Liver (tissue), 3 donors: ENCODE measurements around the gene RETN.

ENCODE experiments used
- ATF3 ChIP-seq: IDR thresholded peaks from 2 replicates; pipeline ENCODE4 v1.6.1; 2016; ENCODE audit warnings: antibody characterized with exemption
- CTCF ChIP-seq: fragments of 150-350 bp; IDR thresholded peaks from 2 replicates; pipeline ENCODE4 v1.5.1; 2017; ENCODE audit warnings: improper control_type of control experiment, low read depth, low read length; ENCODE audit not compliant: missing input control
- EGR1 ChIP-seq, 2 donors: IDR thresholded peaks; 2 replicates each; pipeline ENCODE4 v1.6.1; 2016 to 2018; ENCODE audit warnings: antibody characterized with exemption in 2 of 2, low read depth in 2 of 2
- HNF4A ChIP-seq, 2 donors: conservative IDR thresholded peaks; 2 replicates each; pipeline ENCODE4 v1.6.1; 2016; ENCODE audit warnings: antibody characterized with exemption in 2 of 2, mild to moderate bottlenecking in 2 of 2
- MAX ChIP-seq: IDR thresholded peaks from 2 replicates; pipeline ENCODE4 v1.6.1; 2016; ENCODE audit warnings: antibody characterized with exemption
- RAD21 ChIP-seq, 2 donors: IDR thresholded peaks; 2 replicates each; pipeline ENCODE4 v1.6.1; 2016; ENCODE audit warnings: antibody characterized with exemption in 2 of 2, mild to moderate bottlenecking in 2 of 2
- REST ChIP-seq: IDR thresholded peaks from 2 replicates; pipeline ENCODE4 v1.6.1; 2016; ENCODE audit warnings: antibody characterized with exemption, mild to moderate bottlenecking
- SP1 ChIP-seq: IDR thresholded peaks from 2 replicates; pipeline ENCODE4 v1.6.1; 2018; ENCODE audit warnings: antibody characterized with exemption, mild to moderate bottlenecking
- TAF1 ChIP-seq: conservative IDR thresholded peaks from 2 replicates; pipeline ENCODE4 v1.6.1; 2016; ENCODE audit warnings: antibody characterized with exemption, mild to moderate bottlenecking
- YY1 ChIP-seq: IDR thresholded peaks from 2 replicates; pipeline ENCODE4 v1.6.1; 2016; ENCODE audit warnings: antibody characterized with exemption, mild to moderate bottlenecking
- ZBTB33 ChIP-seq: IDR thresholded peaks from 2 replicates; pipeline ENCODE4 v1.6.1; 2016; ENCODE audit warnings: antibody characterized with exemption
- donor health status: healthy.
- donor health status: healthy.

GRCh38 chr19:7631577-7631976 is 37.3 kb upstream of the RETN start:
- TF ChIP-seq CTCF, result no peak
- TF ChIP-seq ZBTB33, result no peak
- TF ChIP-seq ATF3, result no peak
- no peak for TF ChIP-seq YY1
- TF ChIP-seq RAD21 (IDR thresholded peaks at IDR 0.05), result no peak
- no peak for TF ChIP-seq REST
- TF ChIP-seq SP1, result no peak
- TF ChIP-seq TAF1, result no peak
- no peak for TF ChIP-seq EGR1 (IDR thresholded peaks at IDR 0.05; ENCODE audit: low read depth in 2 of 2)
- no peak for TF ChIP-seq HNF4A (conservative IDR thresholded peaks at IDR 0.05)
- TF ChIP-seq MAX, result no peak
